Measurements from ENCODE around the gene CLCN3. TPM values are rescaled to one million over a fixed set of nuclear protein-coding genes. Genes with fewer than 3 reads are reported as not detected.
"Not testable (repeated sequence)": the region's sequence is repeated elsewhere in the genome, so short reads cannot be mapped to it uniquely, and the experiment has no call there.

The CLCN3 gene
- total RNA-seq, 1 donor from 2014 or later: 30.2 TPM

DNA sequence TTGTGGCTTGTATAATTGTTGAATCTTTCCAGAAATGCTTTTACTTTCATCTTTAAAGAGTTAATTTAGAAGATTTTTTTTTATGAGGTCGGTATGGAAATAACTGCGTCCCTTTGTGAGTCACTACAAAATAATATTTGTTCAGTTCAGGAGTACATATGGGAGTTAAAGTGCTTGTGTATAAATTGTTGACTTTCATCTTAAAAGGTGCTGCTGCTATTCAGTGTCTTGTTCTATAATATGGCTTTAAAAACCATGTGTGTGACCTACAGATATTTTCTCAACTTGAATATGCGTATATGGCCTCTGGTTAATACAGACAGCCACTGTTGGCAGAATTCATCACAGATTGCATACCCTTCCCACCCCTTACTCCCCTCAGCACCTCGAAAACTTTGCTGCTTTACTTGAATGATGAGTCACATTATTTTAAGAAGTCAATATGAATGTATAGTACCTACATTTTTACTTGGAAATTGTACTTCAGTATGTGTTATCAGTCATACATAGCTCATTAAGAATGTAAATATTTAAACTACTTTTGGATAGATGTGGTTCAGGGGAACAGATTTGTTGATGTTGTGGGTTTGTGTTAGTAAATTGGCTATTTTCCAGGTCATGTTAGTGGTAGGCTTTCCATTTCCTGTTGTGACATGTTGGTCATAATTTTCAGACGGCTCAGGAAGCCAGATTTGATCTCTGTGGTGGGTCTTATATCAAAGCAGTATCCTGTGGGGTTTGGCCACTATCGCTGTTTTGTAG is 1.5 kb downstream of the CLCN3 start:
- Mint-ChIP-seq H3K4me3 (peak overlapping the region; percentile 84), H3K9me3 (no peaks in the 10 kb centered on the region), H3K27ac (peak overlapping the region; percentile 84), H3K27me3 (ENCODE audit: insufficient read depth) (no peaks in the 10 kb centered on the region), H3K4me1 (ENCODE audit: low read depth) (peaks cover 71% of the 10 kb centered on the region), H3K36me3 (ENCODE audit: low read depth) (peaks cover 3% of the 10 kb centered on the region)
- DNase-seq (ENCODE audit: low spot score): no peak
- intact Hi-C loops (cut with micrococcal nuclease): loop anchor here (1.0 to 5.0 kb wide), 2 partner anchors 38 to 1110 kb away; no protein-coding TSS in a partner anchor

DNA sequence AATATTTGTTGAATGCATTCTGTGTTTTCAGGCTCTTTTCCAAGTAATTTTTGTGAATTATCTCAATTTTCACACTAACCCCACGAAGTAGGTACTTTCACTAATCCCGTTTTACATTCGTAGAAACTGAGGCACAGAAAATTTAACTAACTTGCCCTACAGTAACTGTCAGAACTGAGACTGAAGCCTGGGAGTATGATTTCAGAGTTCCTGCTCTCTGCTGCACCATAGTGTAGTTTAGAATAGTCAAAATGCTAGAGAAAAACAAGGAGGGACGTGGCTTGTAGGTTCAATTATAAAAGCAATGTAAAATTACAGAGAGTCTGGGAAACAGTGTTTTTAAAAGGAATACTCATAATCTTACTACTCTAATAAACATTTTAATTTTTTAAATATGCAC is 2.2 kb downstream of the CLCN3 start:
- H3K27me3 Mint-ChIP-seq (ENCODE audit: insufficient read depth): no peaks in the 10 kb centered on the region
- peak overlapping the region; percentile 84 for H3K4me3 Mint-ChIP-seq
- peaks cover 5% of the 10 kb centered on the region for H3K36me3 Mint-ChIP-seq (ENCODE audit: low read depth)
- intact Hi-C loops (cut with micrococcal nuclease): loop anchor here (1.0 to 5.0 kb wide), 2 partner anchors 38 to 1110 kb away; no protein-coding TSS in a partner anchor
- DNase-seq (ENCODE audit: low spot score): no peak
- no peaks in the 10 kb centered on the region for H3K9me3 Mint-ChIP-seq
- no peak overlapping the region for H3K27ac Mint-ChIP-seq
- peaks cover 72% of the 10 kb centered on the region for H3K4me1 Mint-ChIP-seq (ENCODE audit: low read depth)

DNA sequence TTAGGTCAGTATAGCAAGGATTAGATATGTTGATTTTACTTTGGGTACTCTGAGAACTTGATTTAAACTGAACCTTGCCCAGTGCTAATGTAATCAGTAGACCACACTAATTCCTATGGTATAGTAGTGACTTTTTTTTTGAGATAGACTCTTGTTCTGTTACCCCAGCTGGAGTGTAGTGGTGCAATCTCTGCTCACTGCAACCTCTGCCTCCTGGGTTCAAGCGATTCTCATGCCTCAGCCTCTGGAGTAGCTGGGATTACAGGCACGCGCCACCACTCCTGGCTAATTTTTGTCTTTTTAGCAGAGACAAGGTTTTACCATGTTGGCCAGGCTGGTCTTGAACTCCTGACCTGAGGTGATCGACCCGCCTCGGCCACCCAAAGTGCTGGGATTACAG is 3.6 kb downstream of the CLCN3 start:
- not testable (repeated sequence) for H3K27me3 Mint-ChIP-seq (ENCODE audit: insufficient read depth); H3K4me3 Mint-ChIP-seq; DNase-seq (ENCODE audit: low spot score); H3K36me3 Mint-ChIP-seq (ENCODE audit: low read depth); H3K9me3 Mint-ChIP-seq; H3K27ac Mint-ChIP-seq
- intact Hi-C loops (cut with micrococcal nuclease): loop anchor here (5.0 kb wide), 1 partner anchor 1112 kb away; no protein-coding TSS in a partner anchor
- peaks cover 59% of the 10 kb centered on the region for H3K4me1 Mint-ChIP-seq (ENCODE audit: low read depth)

DNA sequence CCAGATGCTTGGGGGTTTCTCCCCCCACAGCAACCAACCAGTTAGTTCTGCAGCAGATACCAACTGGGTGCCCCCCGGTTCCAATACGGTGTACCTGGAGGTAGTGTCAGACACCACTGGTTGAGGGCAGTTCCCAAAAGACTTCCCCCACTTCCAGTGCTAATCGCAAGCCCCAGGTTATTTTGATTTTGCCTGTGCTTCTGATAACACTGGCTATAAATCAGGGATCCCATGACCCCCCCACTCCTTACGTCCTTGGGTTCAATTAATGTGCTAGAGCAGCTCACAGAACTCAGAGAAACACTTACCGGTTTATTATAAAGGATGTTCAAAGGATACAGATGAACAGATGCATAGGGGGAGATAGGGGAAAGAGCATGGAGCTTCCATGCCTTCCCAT is 5.5 kb downstream of the CLCN3 start:
- Mint-ChIP-seq H3K27me3 (ENCODE audit: insufficient read depth) (no peaks in the 10 kb centered on the region), H3K4me3 (no peak overlapping the region), H3K36me3 (ENCODE audit: low read depth) (peaks cover 7% of the 10 kb centered on the region), H3K4me1 (ENCODE audit: low read depth) (peaks cover 51% of the 10 kb centered on the region), H3K9me3 (no peaks in the 10 kb centered on the region), H3K27ac (no peak overlapping the region)
- intact Hi-C loops (cut with micrococcal nuclease): no loop called here
- DNase-seq (ENCODE audit: low spot score): no peak

DNA sequence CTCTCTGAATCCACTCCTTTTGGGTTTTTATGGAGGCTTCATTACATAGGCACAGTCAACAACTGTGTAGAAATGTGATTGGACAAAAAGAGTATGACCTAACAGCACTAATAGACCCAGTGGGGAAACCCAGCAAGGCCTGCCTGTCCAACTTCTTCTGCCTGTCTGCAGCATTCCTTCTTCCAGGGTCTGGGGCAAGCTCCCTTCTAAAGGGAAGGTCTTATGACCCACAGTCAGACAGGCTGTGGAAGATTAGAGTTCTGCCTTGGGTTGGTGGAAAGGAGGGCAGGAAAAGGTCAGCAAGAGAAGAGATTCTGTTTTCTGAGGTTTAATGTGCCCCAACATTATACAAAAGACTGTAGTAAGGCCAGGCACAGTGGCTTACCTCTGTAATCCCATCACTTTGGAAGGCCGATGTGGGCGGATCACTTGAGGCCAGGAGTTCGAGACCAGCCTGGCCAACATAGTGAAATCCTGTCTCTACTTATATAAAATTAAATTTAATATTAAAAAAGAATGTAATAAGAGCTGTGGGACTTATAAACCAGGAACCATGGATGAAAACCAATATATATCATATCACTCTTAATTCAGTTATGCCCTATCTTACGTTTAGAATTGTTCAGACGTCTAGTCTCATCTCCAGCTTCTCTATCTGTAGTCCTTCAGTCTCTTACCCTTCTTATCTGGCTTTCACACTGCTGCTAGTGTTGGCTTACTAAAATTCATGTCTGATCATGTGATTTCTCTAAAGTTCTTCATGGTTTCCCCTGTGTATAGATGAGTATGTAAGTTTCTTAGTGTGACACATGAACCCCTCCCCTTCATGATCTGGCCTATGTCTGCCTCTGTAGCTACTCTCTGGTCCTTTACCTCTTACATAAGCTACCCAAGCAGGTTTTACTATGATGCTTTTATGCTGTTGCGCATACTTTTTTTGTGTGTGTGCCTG is 6.2 kb downstream of the CLCN3 start:
- intact Hi-C loops (cut with micrococcal nuclease): no loop called here
- H3K27ac Mint-ChIP-seq: peak overlapping the region; percentile 42
- DNase-seq (ENCODE audit: low spot score): no peak
- H3K27me3 Mint-ChIP-seq (ENCODE audit: insufficient read depth): no peaks in the 10 kb centered on the region
- H3K9me3 Mint-ChIP-seq: no peaks in the 10 kb centered on the region
- H3K36me3 Mint-ChIP-seq (ENCODE audit: low read depth): peaks cover 8% of the 10 kb centered on the region
- H3K4me3 Mint-ChIP-seq: no peak overlapping the region
- H3K4me1 Mint-ChIP-seq (ENCODE audit: low read depth): peaks cover 50% of the 10 kb centered on the region

DNA sequence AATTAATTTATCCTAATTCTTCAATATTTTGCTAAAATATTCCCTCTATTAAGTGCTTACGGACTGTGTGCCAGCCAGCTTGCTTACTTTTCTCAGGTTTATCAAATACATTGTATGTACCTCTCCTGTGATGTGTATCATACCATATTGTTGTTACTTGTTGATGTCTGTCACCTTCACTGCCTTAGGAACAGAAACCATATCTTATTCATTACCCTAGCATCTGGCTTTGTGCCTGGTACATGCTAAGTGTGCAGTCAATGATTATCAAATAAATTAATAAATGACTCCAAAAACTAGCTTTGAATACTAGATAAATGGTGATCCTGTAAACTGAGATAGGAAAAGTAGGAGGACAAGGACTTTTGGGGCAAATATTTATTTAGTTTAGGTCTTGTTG is 6.9 kb downstream of the CLCN3 start:
- H3K9me3 Mint-ChIP-seq: no peaks in the 10 kb centered on the region
- H3K27ac Mint-ChIP-seq: no peak overlapping the region
- H3K36me3 Mint-ChIP-seq (ENCODE audit: low read depth): peaks cover 10% of the 10 kb centered on the region
- DNase-seq (ENCODE audit: low spot score): no peak
- H3K4me3 Mint-ChIP-seq: no peak overlapping the region
- no peaks in the 10 kb centered on the region for H3K27me3 Mint-ChIP-seq (ENCODE audit: insufficient read depth)
- intact Hi-C loops (cut with micrococcal nuclease): no loop called here
- peaks cover 48% of the 10 kb centered on the region for H3K4me1 Mint-ChIP-seq (ENCODE audit: low read depth)

DNA sequence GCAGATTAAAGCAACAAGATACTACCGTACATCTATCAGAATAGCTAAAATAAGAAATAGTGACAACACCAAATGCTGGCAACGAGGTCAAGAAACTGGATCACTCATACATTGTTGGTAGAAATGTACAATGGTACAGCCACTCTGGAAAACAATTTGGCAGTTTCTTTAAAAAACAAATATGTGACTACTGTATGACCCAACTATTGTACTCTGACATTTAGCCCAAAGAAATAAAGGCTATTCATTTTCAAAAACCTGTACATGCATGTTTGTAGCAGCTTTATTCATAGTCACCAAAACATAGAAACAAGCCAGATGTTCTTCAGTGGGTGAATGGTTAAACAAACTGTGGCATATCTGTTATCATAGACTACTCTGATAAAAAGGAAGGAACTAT is 8.2 kb downstream of the CLCN3 start:
- H3K4me3 Mint-ChIP-seq: no peak overlapping the region
- H3K27me3 Mint-ChIP-seq (ENCODE audit: insufficient read depth): no peaks in the 10 kb centered on the region
- H3K9me3 Mint-ChIP-seq: no peaks in the 10 kb centered on the region
- intact Hi-C loops (cut with micrococcal nuclease): no loop called here
- no peak for DNase-seq (ENCODE audit: low spot score)
- peaks cover 35% of the 10 kb centered on the region for H3K4me1 Mint-ChIP-seq (ENCODE audit: low read depth)
- H3K27ac Mint-ChIP-seq: no peak overlapping the region
- H3K36me3 Mint-ChIP-seq (ENCODE audit: low read depth): peaks cover 9% of the 10 kb centered on the region

DNA sequence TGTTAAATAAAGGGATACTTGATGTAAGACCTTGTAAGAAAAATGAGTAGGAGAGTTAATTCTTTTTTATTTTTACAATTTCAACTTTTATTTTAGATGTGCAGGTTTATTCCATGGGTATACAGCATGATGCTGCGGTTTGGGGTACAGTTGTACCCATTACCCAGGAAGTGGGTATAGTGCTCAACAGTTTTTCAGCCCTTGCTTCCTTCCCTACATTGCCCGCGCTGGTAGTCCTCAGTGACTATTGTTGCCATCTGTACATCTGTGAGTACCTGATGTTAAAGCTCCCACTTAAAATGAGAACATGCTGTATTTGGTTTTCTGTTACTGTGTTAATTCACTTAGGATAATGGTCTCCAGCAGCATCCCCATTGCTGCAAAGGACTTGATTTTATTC is 9.7 kb downstream of the CLCN3 start:
- Mint-ChIP-seq H3K4me3 (no peak overlapping the region), H3K4me1 (ENCODE audit: low read depth) (peaks cover 30% of the 10 kb centered on the region), H3K27ac (no peak overlapping the region)

DNA sequence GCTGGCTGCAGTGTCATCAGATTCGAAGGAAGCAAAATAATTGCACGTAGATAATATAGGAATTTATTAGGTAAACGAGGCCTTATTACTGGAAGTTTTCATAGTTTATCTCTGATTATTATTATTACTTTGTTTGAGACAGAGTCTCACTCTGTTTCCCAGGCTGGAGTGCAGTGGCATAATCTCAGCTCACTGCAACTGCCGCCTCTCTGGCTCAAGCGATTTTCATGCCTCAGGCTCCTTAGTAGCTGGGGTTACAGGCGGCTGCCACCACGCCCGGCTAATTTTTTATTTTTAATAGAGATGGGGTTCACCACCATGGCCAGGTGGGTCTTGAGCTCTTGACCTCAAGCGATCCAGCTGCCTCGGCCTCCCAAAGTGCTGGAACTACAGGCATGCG is 12.5 kb downstream of the CLCN3 start:
- Mint-ChIP-seq H3K36me3 (ENCODE audit: low read depth) (peaks cover 22% of the 10 kb centered on the region), H3K9me3 (no peaks in the 10 kb centered on the region), H3K27ac (no peak overlapping the region), H3K4me3 (no peak overlapping the region), H3K4me1 (ENCODE audit: low read depth) (peaks cover 15% of the 10 kb centered on the region), H3K27me3 (ENCODE audit: insufficient read depth) (no peaks in the 10 kb centered on the region)
- no peak for DNase-seq (ENCODE audit: low spot score)
- intact Hi-C loops (cut with micrococcal nuclease): no loop called here

More for the DNA sequence above, 9.7 kb downstream of the CLCN3 start:
- H3K36me3 Mint-ChIP-seq (ENCODE audit: low read depth): peaks cover 9% of the 10 kb centered on the region
- H3K9me3 Mint-ChIP-seq: no peaks in the 10 kb centered on the region
- no peak for DNase-seq (ENCODE audit: low spot score)
- H3K27me3 Mint-ChIP-seq (ENCODE audit: insufficient read depth): no peaks in the 10 kb centered on the region
- intact Hi-C loops (cut with micrococcal nuclease): no loop called here

DNA sequence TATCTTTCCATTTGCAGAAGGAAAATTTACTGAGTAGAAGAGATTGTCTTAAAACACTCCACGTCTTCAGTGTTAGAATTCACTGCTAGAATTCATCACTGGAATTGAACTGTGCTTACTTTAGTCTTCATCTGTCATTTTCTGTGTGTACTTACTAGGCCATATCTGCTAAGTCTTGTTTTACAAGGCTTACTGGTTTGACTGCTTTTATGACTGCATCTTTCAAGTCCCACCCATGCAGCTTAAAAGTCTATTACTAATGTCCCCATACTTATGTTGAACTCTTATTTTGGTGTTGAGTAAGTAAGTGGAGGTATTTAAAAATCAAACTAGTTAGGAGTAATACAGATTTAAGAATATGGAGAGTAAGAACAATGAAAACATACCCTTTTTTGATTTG is 14.6 kb downstream of the CLCN3 start:
- Mint-ChIP-seq H3K27me3 (ENCODE audit: insufficient read depth) (no peaks in the 10 kb centered on the region), H3K4me1 (ENCODE audit: low read depth) (peaks cover 19% of the 10 kb centered on the region), H3K9me3 (no peaks in the 10 kb centered on the region), H3K27ac (no peak overlapping the region), H3K36me3 (ENCODE audit: low read depth) (peaks cover 40% of the 10 kb centered on the region), H3K4me3 (no peak overlapping the region)
- intact Hi-C loops (cut with micrococcal nuclease): no loop called here
- no peak for DNase-seq (ENCODE audit: low spot score)

DNA sequence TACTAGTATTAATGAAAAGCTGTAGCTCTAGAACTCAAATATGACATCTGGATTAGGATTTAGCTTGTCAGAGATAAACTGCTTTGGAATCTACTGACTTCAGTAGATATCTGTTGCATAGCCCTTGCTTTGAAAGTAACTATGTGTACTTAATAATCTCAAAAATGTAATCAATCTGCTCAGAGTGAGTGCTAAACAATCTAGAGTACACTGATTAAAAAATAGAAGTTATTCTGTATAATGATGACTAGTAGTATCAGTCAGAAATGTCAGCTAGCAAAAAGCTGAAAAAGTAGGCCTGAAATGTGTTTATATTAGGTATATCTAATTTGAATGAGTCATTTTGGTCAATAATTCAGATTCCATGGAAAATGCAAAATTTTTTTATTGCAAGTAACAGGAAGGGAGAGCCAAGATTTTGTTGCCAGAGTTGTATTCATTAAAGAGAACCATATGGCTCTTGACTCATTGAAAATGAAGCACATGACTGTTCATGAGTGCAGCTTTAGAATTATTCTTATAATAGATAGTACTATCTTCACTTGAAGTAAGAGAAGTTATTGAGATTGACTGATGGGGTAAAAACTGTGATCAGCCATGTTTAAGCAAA is 20.0 kb downstream of the CLCN3 start:
- intact Hi-C loops (cut with micrococcal nuclease): no loop called here
- DNase-seq (ENCODE audit: low spot score): no peak
- Mint-ChIP-seq H3K4me1 (ENCODE audit: low read depth) (peaks cover 12% of the 10 kb centered on the region), H3K9me3 (no peaks in the 10 kb centered on the region), H3K27ac (no peak overlapping the region), H3K27me3 (ENCODE audit: insufficient read depth) (no peaks in the 10 kb centered on the region), H3K4me3 (no peak overlapping the region), H3K36me3 (ENCODE audit: low read depth) (peaks cover 46% of the 10 kb centered on the region)

DNA sequence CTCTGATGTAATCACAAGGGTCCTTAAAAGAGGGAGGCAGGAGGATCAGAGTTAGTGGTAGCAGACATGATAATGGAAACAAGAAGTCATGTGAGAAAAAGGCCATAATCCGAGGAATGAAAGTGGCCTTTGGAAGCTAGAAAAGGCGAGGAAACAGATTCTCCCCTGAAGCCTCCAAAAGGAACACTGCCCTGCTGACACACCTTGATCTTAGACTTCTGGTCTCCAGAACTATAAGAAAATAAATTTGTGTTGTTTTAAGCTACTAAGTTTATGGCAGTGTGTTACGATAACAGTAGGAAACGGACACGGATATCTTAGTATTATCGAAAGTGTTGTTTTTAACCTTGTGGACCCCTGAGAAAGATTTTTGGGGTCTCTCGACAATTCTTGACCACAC is 24.4 kb downstream of the CLCN3 start:
- Mint-ChIP-seq H3K27ac (no peak overlapping the region), H3K36me3 (ENCODE audit: low read depth) (peaks cover 23% of the 10 kb centered on the region), H3K27me3 (ENCODE audit: insufficient read depth) (no peaks in the 10 kb centered on the region), H3K4me3 (no peak overlapping the region), H3K4me1 (ENCODE audit: low read depth) (no peaks in the 10 kb centered on the region), H3K9me3 (no peaks in the 10 kb centered on the region)
- intact Hi-C loops (cut with micrococcal nuclease): no loop called here
- no peak for DNase-seq (ENCODE audit: low spot score)

DNA sequence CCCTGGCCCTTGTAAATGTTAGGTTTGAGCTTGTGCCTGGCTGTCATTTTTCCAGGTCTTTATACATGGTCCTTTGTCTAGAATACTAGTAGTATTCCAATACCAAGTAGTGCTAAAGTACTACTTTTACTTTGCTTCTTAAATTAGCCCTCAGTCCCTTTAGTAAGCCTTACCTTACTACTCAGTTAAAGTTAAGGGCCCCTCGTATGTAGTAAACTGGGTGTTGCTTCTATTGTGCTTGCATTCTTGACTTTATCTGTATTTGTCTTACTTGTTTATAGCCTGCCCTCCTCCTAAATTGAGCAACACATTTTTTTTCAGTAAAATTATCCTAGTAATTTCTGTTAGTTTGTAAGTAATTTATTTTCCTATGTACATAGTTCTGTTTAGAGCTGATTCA is 25.2 kb downstream of the CLCN3 start:
- H3K36me3 Mint-ChIP-seq (ENCODE audit: low read depth): peaks cover 18% of the 10 kb centered on the region
- no peak overlapping the region for H3K27ac Mint-ChIP-seq
- no peak for DNase-seq (ENCODE audit: low spot score)
- H3K9me3 Mint-ChIP-seq: no peaks in the 10 kb centered on the region
- H3K4me3 Mint-ChIP-seq: no peak overlapping the region
- H3K27me3 Mint-ChIP-seq (ENCODE audit: insufficient read depth): no peaks in the 10 kb centered on the region
- intact Hi-C loops (cut with micrococcal nuclease): no loop called here
- H3K4me1 Mint-ChIP-seq (ENCODE audit: low read depth): no peaks in the 10 kb centered on the region

Data from activated T-helper 1 cell treated with anti-CD3 and anti-CD28 coated beads, Interleukin-12 subunit alpha, Interleukin-12 subunit beta, Interleukin-2, Interleukin-4 antibody, amounts not matched to agents 30 ng/mL and 10 ng/mL and 1 ng/mL, durations not matched to agents 14 hours and 24 hours and 36 hours (primary cell).